ENCODE data around the gene PDE8B. TPM values are rescaled to one million over a fixed set of nuclear protein-coding genes. Genes with fewer than 3 reads are reported as not detected.

Gene PDE8B
- polyA plus RNA-seq, 1 of the 3 experiments (the other 2 are of a cell fraction): not detected

DNA sequence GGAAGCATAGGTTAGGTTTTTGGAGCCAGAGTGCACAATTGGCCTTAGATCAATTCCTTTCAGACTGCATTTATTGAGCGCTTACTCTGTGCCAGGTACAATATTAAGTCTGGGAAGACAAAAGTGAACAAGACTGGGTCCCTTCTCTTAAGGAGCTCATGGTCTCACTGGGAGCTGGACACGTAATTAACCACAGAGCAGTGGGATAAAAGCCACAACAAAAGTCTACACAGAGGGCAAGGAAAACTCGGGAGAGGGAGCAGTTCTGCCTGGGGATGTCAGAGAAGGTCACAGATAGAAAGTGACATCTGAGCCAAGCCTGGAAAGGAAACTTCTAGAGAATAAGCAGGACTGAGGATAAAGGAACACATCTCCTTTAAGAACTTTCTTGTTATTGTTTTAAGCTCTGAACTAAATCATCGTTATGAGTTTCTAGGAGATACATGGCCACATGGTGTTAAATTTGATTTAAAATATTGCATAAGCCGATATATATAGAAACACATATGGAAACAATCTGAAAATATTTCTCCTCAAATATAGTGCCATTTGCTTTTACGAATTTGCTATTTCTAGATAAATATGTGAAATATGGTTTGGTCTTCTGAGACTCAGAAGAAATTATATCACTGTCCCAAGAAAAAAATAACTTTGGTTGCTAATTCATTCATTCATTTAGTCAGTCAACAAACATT lies 40.1 kb upstream of the PDE8B start:
- DNase-seq: no peak
- no peak overlapping the region for H3K4me3 ChIP-seq (ENCODE audit: low read depth in 2 of 2, low read length in 1 of 2)
- no peak overlapping the region for H3K9ac ChIP-seq
- H2AFZ ChIP-seq (ENCODE audit: low read depth): no peak overlapping the region
- no peaks in the 10 kb centered on the region for H3K79me2 ChIP-seq (ENCODE audit: insufficient read depth)
- TF ChIP-seq RCOR1 (IDR thresholded peaks at IDR 0.05; ENCODE audit: low read length) (no peak), RAD21 (IDR thresholded peaks at IDR 0.05; ENCODE audit: low read length) (no peak), GATA2 (CRISPR knock-in tag; IDR thresholded peaks at IDR 0.05) (no peak)
- TF ChIP-seq, protein P1, sequence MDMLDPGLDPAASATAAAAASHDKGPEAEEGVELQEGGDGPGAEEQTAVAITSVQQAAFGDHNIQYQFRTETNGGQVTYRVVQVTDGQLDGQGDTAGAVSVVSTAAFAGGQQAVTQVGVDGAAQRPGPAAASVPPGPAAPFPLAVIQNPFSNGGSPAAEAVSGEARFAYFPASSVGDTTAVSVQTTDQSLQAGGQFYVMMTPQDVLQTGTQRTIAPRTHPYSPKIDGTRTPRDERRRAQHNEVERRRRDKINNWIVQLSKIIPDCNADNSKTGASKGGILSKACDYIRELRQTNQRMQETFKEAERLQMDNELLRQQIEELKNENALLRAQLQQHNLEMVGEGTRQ (IDR thresholded peaks at IDR 0.05; ENCODE audit: borderline replicate concordance, low read depth, low read length): no peak
- H3K9me3 ChIP-seq: no peaks in the 10 kb centered on the region
- no peaks in the 10 kb centered on the region for H3F3A ChIP-seq (replicated peaks; ENCODE audit: insufficient read depth)
- peaks cover 8 to 10% of the 10 kb centered on the region in 2 experiments; a peak in 2 of 4 replicates for H3K4me1 ChIP-seq (ENCODE audit: control insufficient read depth in 1 of 2, insufficient read depth in 2 of 2, low read depth in 1 of 2, low read length in 1 of 2)
- ChIA-PET CTCF (interaction anchor here (1.1 kb wide), 1 partner anchor 322 kb away, joined by 4 read pairs; the partner anchor contains the start of gene WDR41), POLR2A (no interaction called here)
- no peaks in the 10 kb centered on the region for H3K9me2 ChIP-seq
- peaks cover 22% of the 10 kb centered on the region; the same call in 1 of the 2 replicates for H3K27me3 ChIP-seq (ENCODE audit: insufficient read depth)
- no peaks in the 10 kb centered on the region for H3K36me3 ChIP-seq (replicated peaks in 1 of 2; ENCODE audit: control insufficient read depth in 1 of 2, insufficient read depth in 2 of 2, low read length in 1 of 2)
- H3K4me2 ChIP-seq: no peak overlapping the region
- WGBS (ENCODE audit: low lambda C conversion rate): 57% methylated on average over 6 of the region's 6 CpGs
- H3K27ac ChIP-seq (ENCODE audit: low read depth in 2 of 2, low read length in 1 of 2): no peak overlapping the region
- no peaks in the 10 kb centered on the region for H4K20me1 ChIP-seq (ENCODE audit: insufficient read depth)

DNA sequence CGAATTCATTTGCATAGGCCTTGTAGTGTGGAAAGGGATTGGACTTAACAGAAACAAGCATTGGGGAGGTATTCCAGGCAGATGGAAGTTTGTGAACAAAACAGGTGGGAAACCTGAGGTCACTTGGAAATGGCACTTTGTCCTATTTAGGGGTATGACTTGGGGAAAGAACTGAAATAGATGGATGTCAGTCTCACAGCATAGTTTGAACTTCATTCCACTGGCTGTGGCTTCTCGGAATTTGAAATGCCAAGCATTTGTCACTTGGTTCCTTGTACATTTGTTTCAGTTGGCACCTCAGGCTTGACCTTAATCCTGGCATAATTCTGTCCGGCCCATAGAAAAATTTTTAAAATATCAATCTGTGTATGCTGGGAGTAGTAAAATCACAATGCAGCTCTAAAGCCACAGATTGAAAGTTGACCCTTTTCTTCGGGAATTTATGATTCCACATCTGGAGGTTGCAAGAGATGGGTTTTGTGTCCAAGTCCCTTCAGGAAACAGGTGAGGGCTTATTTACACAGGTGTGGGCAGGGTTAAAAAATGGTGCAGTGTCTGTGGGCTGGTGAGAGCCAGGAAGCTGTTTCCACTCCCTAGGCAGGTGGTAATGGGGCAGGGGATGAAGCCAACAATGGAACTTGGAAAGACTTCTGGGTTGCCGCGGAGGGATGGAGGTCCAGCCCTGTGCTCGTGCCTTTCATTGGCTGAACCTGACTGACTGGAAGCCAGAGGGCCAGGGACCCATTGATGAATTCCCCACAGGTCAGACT lies 39.2 kb upstream of the PDE8B start:
- H3K4me1 ChIP-seq (ENCODE audit: control insufficient read depth in 1 of 2, insufficient read depth in 2 of 2, low read depth in 1 of 2, low read length in 1 of 2): peaks cover 8 to 10% of the 10 kb centered on the region in 2 experiments; a peak in 2 of 4 replicates
- DNase-seq: no peak
- no peak overlapping the region for H3K27ac ChIP-seq (ENCODE audit: low read depth in 2 of 2, low read length in 1 of 2)
- no peak overlapping the region for H2AFZ ChIP-seq (ENCODE audit: low read depth)
- no peaks in the 10 kb centered on the region for H3K36me3 ChIP-seq (replicated peaks in 1 of 2; ENCODE audit: control insufficient read depth in 1 of 2, insufficient read depth in 2 of 2, low read length in 1 of 2)
- H3F3A ChIP-seq (replicated peaks; ENCODE audit: insufficient read depth): no peaks in the 10 kb centered on the region
- H3K9me3 ChIP-seq: no peaks in the 10 kb centered on the region
- H3K9ac ChIP-seq: no peak overlapping the region
- no peaks in the 10 kb centered on the region for H3K9me2 ChIP-seq
- H3K4me2 ChIP-seq: no peak overlapping the region
- H3K4me3 ChIP-seq (ENCODE audit: low read depth in 2 of 2, low read length in 1 of 2): no peak overlapping the region
- ChIA-PET CTCF (interaction anchor here (1.7 kb wide), 1 partner anchor 266 kb away, joined by 4 read pairs; no protein-coding TSS in a partner anchor), POLR2A (no interaction called here)
- peaks cover 22% of the 10 kb centered on the region; the same call in 1 of the 2 replicates for H3K27me3 ChIP-seq (ENCODE audit: insufficient read depth)
- H3K79me2 ChIP-seq (ENCODE audit: insufficient read depth): no peaks in the 10 kb centered on the region
- 77% methylated on average over 7 of the region's 7 CpGs for WGBS (ENCODE audit: low lambda C conversion rate)
- no peaks in the 10 kb centered on the region for H4K20me1 ChIP-seq (ENCODE audit: insufficient read depth)
- TF ChIP-seq RFX5 (IDR thresholded peaks at IDR 0.05; ENCODE audit: low read length) (no peak), GATA2 (CRISPR knock-in tag; IDR thresholded peaks at IDR 0.05) (no peak), POLR2AphosphoS5 (IDR thresholded peaks at IDR 0.05; ENCODE audit: low read depth, low read length) (no peak), TAF1 (IDR thresholded peaks at IDR 0.05; ENCODE audit: borderline replicate concordance, low read depth, low read length) (no peak), EZH2phosphoT487 (IDR thresholded peaks at IDR 0.05; ENCODE audit: borderline replicate concordance, low read depth) (no peak), GABPA (IDR thresholded peaks at IDR 0.05; ENCODE audit: low read depth) (no peak), TEAD4 (IDR thresholded peaks at IDR 0.05; ENCODE audit: borderline replicate concordance, insufficient read depth) (no peak), SMC3 (IDR thresholded peaks at IDR 0.05; ENCODE audit: low read depth, low read length) (no peak), YY1 (IDR thresholded peaks at IDR 0.05; ENCODE audit: low read depth) (no peak), CHD2 (IDR thresholded peaks at IDR 0.05; ENCODE audit: low read length, partially characterized antibody) (no peak), MEF2A (IDR thresholded peaks at IDR 0.05; ENCODE audit: borderline replicate concordance, low read depth) (no peak)
- TF ChIP-seq, protein P2, sequence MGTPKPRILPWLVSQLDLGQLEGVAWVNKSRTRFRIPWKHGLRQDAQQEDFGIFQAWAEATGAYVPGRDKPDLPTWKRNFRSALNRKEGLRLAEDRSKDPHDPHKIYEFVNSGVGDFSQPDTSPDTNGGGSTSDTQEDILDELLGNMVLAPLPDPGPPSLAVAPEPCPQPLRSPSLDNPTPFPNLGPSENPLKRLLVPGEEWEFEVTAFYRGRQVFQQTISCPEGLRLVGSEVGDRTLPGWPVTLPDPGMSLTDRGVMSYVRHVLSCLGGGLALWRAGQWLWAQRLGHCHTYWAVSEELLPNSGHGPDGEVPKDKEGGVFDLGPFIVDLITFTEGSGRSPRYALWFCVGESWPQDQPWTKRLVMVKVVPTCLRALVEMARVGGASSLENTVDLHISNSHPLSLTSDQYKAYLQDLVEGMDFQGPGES (IDR thresholded peaks at IDR 0.05; ENCODE audit: low read depth, low read length): no peak
- TF ChIP-seq, protein P1 (IDR thresholded peaks at IDR 0.05; ENCODE audit: borderline replicate concordance, low read depth, low read length): no peak
- TF ChIP-seq, protein P3, sequence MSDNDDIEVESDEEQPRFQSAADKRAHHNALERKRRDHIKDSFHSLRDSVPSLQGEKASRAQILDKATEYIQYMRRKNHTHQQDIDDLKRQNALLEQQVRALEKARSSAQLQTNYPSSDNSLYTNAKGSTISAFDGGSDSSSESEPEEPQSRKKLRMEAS (IDR thresholded peaks at IDR 0.05; ENCODE audit: low read depth): no peak
- TF ChIP-seq, protein P4, sequence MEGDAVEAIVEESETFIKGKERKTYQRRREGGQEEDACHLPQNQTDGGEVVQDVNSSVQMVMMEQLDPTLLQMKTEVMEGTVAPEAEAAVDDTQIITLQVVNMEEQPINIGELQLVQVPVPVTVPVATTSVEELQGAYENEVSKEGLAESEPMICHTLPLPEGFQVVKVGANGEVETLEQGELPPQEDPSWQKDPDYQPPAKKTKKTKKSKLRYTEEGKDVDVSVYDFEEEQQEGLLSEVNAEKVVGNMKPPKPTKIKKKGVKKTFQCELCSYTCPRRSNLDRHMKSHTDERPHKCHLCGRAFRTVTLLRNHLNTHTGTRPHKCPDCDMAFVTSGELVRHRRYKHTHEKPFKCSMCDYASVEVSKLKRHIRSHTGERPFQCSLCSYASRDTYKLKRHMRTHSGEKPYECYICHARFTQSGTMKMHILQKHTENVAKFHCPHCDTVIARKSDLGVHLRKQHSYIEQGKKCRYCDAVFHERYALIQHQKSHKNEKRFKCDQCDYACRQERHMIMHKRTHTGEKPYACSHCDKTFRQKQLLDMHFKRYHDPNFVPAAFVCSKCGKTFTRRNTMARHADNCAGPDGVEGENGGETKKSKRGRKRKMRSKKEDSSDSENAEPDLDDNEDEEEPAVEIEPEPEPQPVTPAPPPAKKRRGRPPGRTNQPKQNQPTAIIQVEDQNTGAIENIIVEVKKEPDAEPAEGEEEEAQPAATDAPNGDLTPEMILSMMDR (IDR thresholded peaks at IDR 0.05): no peak

Data from SK-N-SH (cell line).